Cerebellar cortex (tissue), 1 donor: ENCODE results near the gene MTUS2.

Experiments
- DNase-seq: peaks from one replicate; pipeline ENCODE4 v3.0.0-alpha.2; 2015; ENCODE audit warnings: low spot score

MTUS2 gene

GRCh38 chr13:29402166-29402636, 582.1 kb downstream of the MTUS2 start:
- no peak for DNase-seq

DNA sequence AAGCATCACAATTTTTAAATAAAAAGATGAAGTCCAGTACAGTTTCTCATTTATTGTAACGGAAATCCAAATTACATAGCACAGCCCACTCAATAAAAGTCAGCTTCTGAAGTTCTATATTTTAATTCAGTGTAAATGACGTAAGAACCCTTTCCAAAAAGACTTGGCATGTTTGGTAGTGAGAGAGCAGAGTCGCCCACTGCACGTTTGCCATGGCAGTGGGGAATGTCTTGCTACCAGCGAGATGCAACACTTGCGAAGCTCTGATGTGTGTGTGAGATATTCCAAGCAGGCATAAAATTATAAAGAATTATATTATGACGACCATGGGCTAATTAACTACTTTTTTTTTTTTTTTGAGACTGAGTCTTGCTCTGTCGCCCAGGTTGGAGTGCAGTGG, 585.3 kb downstream of the MTUS2 start:
- no peak for DNase-seq

DNA sequence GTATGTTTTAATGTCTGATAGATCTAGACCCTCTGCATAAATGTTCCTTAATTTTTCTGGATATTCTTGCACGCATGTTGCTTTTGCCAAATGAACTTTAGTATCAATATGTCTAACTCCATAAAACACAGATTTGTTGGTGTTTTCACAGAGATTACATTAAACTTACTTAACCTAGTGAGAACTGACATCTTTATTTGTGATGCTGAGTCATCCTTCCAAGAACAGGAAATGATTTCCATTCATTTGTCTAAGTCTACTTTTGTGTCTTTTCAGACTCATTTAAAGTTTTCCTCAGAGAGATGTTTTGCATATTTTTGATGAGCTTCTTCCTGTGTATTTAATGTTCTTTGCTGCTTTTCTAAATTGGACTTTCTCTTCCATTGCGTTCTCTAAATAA, 591.3 kb downstream of the MTUS2 start:
- DNase-seq = no peak

DNA sequence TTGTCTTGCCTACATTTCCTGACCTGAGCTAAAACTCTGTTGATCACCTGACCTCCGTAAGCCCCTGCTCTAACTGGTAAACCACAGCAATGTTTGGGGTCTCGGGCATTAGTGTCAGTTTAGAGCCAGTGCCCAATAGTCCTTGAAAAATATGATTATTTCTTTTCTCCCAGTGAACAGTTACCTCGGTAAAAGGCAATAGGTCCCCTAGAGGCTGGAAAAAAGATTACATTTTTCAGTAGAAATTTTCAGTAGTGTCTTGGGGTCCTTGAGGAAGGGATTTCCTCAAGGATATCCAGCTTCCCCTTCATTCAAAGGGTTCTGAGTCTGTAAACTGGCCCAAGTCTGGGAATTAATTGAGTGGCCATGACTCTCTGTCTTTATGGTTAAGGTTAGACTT, 597.9 kb downstream of the MTUS2 start:
- DNase-seq = no peak

- no peak for DNase-seq
These were observed 601.0 kb downstream of the MTUS2 start for GRCh38 chr13:29421118-29421517.

GRCh38 chr13:29422015-29422414, 601.9 kb downstream of the MTUS2 start:
- no peak for DNase-seq

DNA sequence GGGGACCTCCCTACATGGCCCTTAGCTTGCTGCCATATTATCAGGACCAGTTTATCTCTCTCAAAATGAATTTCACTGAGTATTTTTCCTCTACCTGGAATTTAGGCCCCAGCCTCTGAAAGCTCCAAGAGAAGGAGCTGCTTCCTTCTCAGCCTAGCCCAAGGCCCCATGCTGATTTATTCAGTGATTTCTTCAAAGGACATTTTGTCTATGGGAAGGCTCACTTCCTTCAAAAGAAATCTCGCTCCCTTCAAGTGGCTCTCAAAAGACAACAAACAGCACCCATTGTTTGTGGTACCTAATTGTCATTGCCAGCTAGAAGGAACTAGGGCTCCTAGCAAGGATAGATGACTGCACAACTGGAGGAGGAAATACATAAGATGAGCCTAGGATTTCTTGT, 602.9 kb downstream of the MTUS2 start:
- DNase-seq = no peak

- no peak for DNase-seq
These were observed 607.8 kb downstream of the MTUS2 start for GRCh38 chr13:29427937-29428309.

DNA sequence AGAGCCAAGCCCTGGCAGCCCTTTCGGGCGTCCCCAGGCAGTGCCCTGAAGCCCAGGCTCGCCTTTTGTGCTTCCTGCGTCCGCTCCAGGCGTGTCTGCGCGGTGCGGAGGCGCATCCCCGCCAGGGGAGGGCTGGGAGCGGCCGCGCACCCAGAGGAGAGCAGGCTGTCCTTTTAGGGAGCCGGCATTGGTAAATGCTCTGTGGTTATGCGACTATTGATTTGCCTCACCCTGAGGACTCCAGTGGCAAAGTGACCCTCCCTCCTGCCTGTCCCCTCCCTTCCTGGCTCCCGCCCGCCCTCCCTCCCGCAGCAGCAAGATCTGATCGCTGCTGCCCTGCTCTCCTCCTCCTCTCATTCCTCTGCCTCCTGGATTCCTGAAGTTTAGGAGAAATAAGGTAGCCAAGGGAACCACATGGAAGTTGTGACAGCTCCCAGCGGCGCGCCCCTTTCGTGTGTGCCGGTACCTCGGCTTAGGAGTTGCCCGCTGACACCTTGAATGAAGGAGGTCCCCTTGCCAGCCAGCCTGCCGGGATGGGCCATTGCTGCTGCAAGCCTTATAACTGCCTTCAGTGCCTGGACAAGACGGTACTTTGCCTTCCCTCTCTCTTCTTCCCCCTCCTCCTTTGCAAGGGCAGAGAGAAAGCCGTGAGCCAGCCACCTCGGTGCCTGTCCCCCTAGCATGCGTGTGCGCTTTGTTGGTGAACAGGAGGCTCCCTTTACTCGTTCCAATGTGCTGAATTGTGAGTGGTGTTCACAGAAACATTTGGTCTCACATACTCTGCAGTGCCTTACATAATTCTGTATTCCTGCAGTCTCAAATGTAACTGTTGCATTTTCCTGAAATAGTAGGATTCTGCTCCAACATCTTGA, 608.4 kb downstream of the MTUS2 start:
- peak; percentile 38 for DNase-seq

DNA sequence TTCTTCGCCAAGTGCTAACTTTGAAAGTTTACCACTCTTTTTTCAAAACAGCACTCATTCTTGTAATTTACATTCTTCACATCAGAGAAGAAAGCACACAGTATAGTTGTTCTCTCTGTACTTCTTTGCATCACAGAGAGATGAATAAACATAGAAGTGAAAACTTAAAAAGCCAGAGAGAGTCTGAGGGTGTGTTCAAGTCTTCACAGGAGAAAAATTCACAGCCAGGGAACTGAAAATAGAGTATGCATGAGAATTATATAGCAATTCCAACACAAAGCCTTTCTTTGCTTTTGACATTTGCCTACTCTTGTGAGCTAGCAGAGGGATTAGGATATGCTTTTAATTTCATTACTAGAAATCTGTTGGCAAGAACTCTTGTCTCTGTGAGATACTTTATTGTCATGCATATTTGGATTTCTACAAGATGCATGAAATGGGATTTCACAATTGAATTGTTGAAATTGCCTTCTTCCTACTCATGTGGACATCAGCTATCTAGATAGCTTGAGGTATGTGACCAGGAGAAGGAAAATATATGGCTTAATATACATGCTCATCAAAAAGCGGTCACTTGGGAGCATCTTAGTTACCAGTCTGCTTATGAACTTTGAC, 609.3 kb downstream of the MTUS2 start:
- DNase-seq = no peak

- peak; percentile 12 for DNase-seq
These were observed 614.2 kb downstream of the MTUS2 start for GRCh38 chr13:29434217-29434945.

GRCh38 chr13:29435125-29435911, 615.2 kb downstream of the MTUS2 start:
- DNase-seq = peak; percentile 40

- no peak for DNase-seq
These were observed 616.2 kb downstream of the MTUS2 start for GRCh38 chr13:29436291-29436690.

- DNase-seq = no peak
These were observed 616.7 kb downstream of the MTUS2 start for GRCh38 chr13:29436721-29437280.

DNA sequence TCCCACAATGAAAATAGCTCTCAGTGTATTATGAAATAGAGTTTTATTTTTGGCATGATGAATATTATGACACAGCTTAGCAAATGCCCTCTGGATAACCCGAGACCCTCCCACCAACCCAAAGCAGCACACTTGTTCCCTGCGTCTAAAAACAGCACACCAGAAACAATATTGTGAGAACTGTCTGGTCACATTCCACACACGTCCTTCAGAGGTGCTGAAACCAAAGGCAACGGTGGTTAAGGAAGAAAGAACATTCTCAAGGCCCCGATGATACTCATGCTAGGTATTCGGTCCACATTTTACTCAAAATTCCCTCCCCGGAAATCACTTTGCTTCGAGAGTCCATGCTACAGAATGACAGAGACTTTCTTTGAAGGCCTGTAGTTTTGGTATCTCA, 618.6 kb downstream of the MTUS2 start:
- DNase-seq = no peak

DNA sequence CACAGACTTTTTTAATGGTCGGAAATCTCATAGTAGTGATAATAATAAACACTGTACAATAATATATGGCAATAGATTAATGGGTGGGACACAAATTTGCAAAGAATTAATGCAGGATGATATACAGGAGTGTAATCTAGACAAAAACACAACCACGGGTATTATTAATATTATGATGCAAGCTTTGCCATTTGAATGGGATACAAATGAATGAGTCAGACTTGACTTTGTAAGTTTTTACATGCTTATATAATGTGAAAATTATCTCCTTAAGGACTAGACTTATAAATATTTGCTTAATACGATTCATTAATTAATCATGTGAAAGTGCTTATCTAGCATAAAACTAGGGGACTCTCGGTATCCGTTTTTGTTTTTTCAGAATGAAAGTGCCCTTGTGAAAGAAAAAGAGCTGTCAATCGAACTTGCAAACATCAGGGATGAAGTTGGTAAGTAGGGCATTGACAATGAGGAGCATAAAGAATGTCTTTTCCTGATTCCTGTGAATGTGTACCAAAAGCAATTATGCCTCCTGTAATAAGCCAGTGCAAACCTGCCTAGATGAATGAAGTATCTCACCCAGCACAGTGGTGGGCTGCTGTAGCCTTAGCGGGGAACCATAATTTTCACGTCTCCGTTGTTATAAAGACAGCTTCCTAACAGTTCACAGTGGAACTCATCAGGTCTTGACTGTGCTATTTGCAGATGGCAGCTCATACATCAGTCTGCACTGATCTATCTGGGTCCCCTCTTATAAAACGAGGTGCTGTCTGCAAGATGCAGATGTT, 619.7 kb downstream of the MTUS2 start:
- DNase-seq = no peak

DNA sequence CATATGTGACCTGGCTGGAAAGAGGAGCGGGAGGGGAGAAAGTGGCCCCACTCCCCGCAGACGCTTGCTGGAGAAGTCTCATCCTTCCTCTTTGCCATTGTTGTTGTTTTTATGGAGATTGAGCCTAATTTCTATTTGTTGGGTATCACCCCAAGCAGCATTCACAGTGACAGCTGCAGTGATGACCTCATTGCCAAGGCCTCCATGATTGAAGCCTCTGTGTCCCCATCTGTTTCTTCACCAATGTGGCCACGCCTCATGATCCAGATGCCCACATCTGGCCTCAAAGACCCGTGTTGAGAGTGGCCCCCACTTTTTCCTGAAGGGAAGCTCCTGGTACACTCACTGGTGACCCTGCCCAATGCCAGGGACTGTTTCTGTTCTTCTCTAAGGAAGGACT, 621.2 kb downstream of the MTUS2 start:
- no peak for DNase-seq

DNA sequence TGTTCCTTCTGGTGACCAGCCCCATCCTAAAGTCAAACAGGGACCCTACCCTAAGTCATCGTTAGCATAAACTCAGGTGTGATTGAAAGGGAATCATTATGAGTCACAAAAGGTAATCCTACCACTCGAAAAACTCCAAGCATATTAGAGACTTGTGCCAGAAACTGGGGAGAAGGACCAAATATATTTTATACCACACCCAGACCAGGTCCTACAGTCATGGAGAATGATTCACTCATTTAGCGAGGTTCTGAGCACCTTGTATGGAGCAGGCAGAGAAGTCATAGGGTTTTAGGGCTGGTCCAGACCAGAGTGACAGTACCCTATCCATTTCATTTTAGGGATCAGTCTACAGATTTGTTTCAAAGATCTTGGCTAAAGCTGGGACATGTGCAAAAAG, 625.9 kb downstream of the MTUS2 start:
- DNase-seq = no peak

GRCh38 chr13:29448174-29448573, 628.0 kb downstream of the MTUS2 start:
- no peak for DNase-seq

GRCh38 chr13:29449726-29450125, 629.6 kb downstream of the MTUS2 start:
- DNase-seq = no peak

- no peak for DNase-seq
These were observed 631.8 kb downstream of the MTUS2 start for GRCh38 chr13:29451976-29452375.
